ENCODE data around the gene CCHCR1. TPM values are rescaled to one million over a fixed set of nuclear protein-coding genes. Genes with fewer than 3 reads are reported as not detected.

Gene CCHCR1
- total and polyA plus RNA-seq, 2 donors from 2014 or later: 24.1 to 26.2 TPM

- DNase-seq (no peak), FAIRE-seq (no peak)
- no peaks in the 10 kb centered on the region for H3K9me3 ChIP-seq (ENCODE audit: control insufficient read depth in 2 of 3, insufficient read depth in 1 of 3, low read length in 3 of 3)
- TF ChIP-seq CTCF (IDR thresholded peaks at IDR 0.05; ENCODE audit: borderline replicate concordance, extremely low read depth, insufficient read depth): no peak
- intact Hi-C loops (cut with DNase I): loop anchor here (5.0 kb wide), 1 partner anchor 57 kb away; no protein-coding TSS in a partner anchor
- H3K36me3 ChIP-seq (ENCODE audit: control insufficient read depth in 2 of 3, insufficient read depth in 3 of 3, low read length in 3 of 3): no peaks in the 10 kb centered on the region
- no peak overlapping the region for H3K27ac ChIP-seq (ENCODE audit: low read depth in 2 of 2, low read length in 2 of 2)
- no peaks in the 10 kb centered on the region for H3K27me3 ChIP-seq (ENCODE audit: control insufficient read depth, insufficient read depth, low read length)
- H3K4me1 ChIP-seq (ENCODE audit: control insufficient read depth in 2 of 3, insufficient read depth in 2 of 3, low read depth in 1 of 3, low read length in 3 of 3): peaks cover 0 to 6% (median 3%) of the 10 kb centered on the region in 3 donors
- no peak overlapping the region for H3K4me3 ChIP-seq (ENCODE audit: low read length in 3 of 3)
- H3K9ac ChIP-seq (ENCODE audit: low read length in 3 of 3): no peak overlapping the region
Observed at GRCh38 chr6:31135710-31136109, 21.9 kb downstream of the CCHCR1 start.

- no peak overlapping the region for H3K27ac ChIP-seq (ENCODE audit: low read depth in 2 of 2, low read length in 2 of 2)
- intact Hi-C loops (cut with DNase I): no loop called here
- TF ChIP-seq CTCF (IDR thresholded peaks at IDR 0.05; ENCODE audit: borderline replicate concordance, extremely low read depth, insufficient read depth): no peak
- peaks cover 0 to 3% (median 3%) of the 10 kb centered on the region in 3 donors for H3K4me1 ChIP-seq (ENCODE audit: control insufficient read depth in 2 of 3, insufficient read depth in 2 of 3, low read depth in 1 of 3, low read length in 3 of 3)
- no peak overlapping the region for H3K4me3 ChIP-seq (ENCODE audit: low read length in 3 of 3)
- FAIRE-seq (no peak), DNase-seq (no peak)
- H3K9ac ChIP-seq (ENCODE audit: low read length in 3 of 3): no peak overlapping the region
- H3K27me3 ChIP-seq (ENCODE audit: control insufficient read depth, insufficient read depth, low read length): no peaks in the 10 kb centered on the region
- no peaks in the 10 kb centered on the region for H3K36me3 ChIP-seq (ENCODE audit: control insufficient read depth in 2 of 3, insufficient read depth in 3 of 3, low read length in 3 of 3)
- no peaks in the 10 kb centered on the region for H3K9me3 ChIP-seq (ENCODE audit: control insufficient read depth in 2 of 3, insufficient read depth in 1 of 3, low read length in 3 of 3)
Observed at GRCh38 chr6:31132806-31133205, 24.8 kb downstream of the CCHCR1 start.

GRCh38 chr6:31131595-31131994 is 26.0 kb downstream of the CCHCR1 start:
- no peak for FAIRE-seq
- Histone ChIP-seq H3K9me3 (ENCODE audit: control insufficient read depth in 2 of 3, insufficient read depth in 1 of 3, low read length in 3 of 3) (no peaks in the 10 kb centered on the region), H3K9ac (ENCODE audit: low read length in 3 of 3) (no peak overlapping the region), H3K4me1 (ENCODE audit: control insufficient read depth in 2 of 3, insufficient read depth in 2 of 3, low read depth in 1 of 3, low read length in 3 of 3) (no peaks in the 10 kb centered on the region), H3K27ac (ENCODE audit: low read depth in 2 of 2, low read length in 2 of 2) (no peak overlapping the region), H3K36me3 (ENCODE audit: control insufficient read depth in 2 of 3, insufficient read depth in 3 of 3, low read length in 3 of 3) (no peaks in the 10 kb centered on the region), H3K4me3 (ENCODE audit: low read length in 3 of 3) (no peak overlapping the region), H3K27me3 (ENCODE audit: control insufficient read depth, insufficient read depth, low read length) (no peaks in the 10 kb centered on the region)
- intact Hi-C loops (cut with DNase I): no loop called here
- TF ChIP-seq CTCF (IDR thresholded peaks at IDR 0.05; ENCODE audit: borderline replicate concordance, extremely low read depth, insufficient read depth): no peak
- DNase-seq: no peak

GRCh38 chr6:31130751-31131150 is 26.9 kb downstream of the CCHCR1 start:
- Histone ChIP-seq H3K9me3 (ENCODE audit: control insufficient read depth in 2 of 3, insufficient read depth in 1 of 3, low read length in 3 of 3) (no peaks in the 10 kb centered on the region), H3K27me3 (ENCODE audit: control insufficient read depth, insufficient read depth, low read length) (no peaks in the 10 kb centered on the region), H3K9ac (ENCODE audit: low read length in 3 of 3) (no peak overlapping the region), H3K27ac (ENCODE audit: low read depth in 2 of 2, low read length in 2 of 2) (no peak overlapping the region), H3K4me3 (ENCODE audit: low read length in 3 of 3) (no peak overlapping the region), H3K36me3 (ENCODE audit: control insufficient read depth in 2 of 3, insufficient read depth in 3 of 3, low read length in 3 of 3) (no peaks in the 10 kb centered on the region), H3K4me1 (ENCODE audit: control insufficient read depth in 2 of 3, insufficient read depth in 2 of 3, low read depth in 1 of 3, low read length in 3 of 3) (no peaks in the 10 kb centered on the region)
- intact Hi-C loops (cut with DNase I): no loop called here
- DNase-seq: no peak
- TF ChIP-seq CTCF (IDR thresholded peaks at IDR 0.05; ENCODE audit: borderline replicate concordance, extremely low read depth, insufficient read depth): no peak
- no peak for FAIRE-seq

Data from kidney (tissue), 14 donors.